Upper lobe of right lung (tissue), 1 donor: ENCODE data around the gene GRK4. TPM values are rescaled to one million over a fixed set of nuclear protein-coding genes. Genes with fewer than 3 reads are reported as not detected.
"Not testable (repeated sequence)": the region's sequence is repeated elsewhere in the genome, so short reads cannot be mapped to it uniquely, and the experiment has no call there.

Experiments
- ATAC-seq: fragments of 200-7000 bp; cut with Tn5 transposase; one replicate; pipeline ENCODE4 v1.9.1; 2020; ENCODE audit warnings: mild to moderate bottlenecking, moderate library complexity
- DNase-seq: peaks from one replicate; pipeline ENCODE4 v3.0.0-alpha.2; 2020
- H3K27ac ChIP-seq: fragments of 200-600 bp; one replicate; pipeline ENCODE4 v1.8.0; 2022
- H3K27me3 ChIP-seq: fragments of 200-600 bp; one replicate; pipeline ENCODE4 v1.8.0; 2022; ENCODE audit warnings: mild to moderate bottlenecking
- H3K36me3 ChIP-seq: fragments of 200-600 bp; one replicate; pipeline ENCODE4 v1.8.0; 2022
- H3K4me1 ChIP-seq: fragments of 200-600 bp; one replicate; pipeline ENCODE4 v1.8.0; 2022
- H3K4me3 ChIP-seq: fragments of 200-600 bp; one replicate; pipeline ENCODE4 v1.8.0; 2022; ENCODE audit warnings: mild to moderate bottlenecking
- H3K9me3 ChIP-seq: fragments of 200-600 bp; one replicate; pipeline ENCODE4 v1.8.0; 2022
- intact Hi-C: fragments of 100-400 bp; cut with DNase I; formaldehyde crosslinking; loops from one replicate; pipeline ENCODE4 v1.11.0; 2022
- long read RNA-seq: library from polyadenylated mRNA; unstranded; transcript quantifications from one replicate; pipeline ENCODE4 v2.0.0, GENCODE V29; 2021
- total RNA-seq: library from RNA; stranded (reverse); fragmentation: NEBNext Ultra II Directional; extraction: Animal tissue kit (Norgen Biotek cat#: 25700); gene quantifications from one replicate; pipeline ENCODE4 v1.2.1, GENCODE V29; 2021
- TF ChIP-seq, protein P1 (sequence below): fragments of 200-600 bp; IDR thresholded peaks from one replicate; pipeline ENCODE4 v1.8.0; 2022; ENCODE audit warnings: antibody characterized with exemption
- donor health status: DM: no; HTN: yes; CAD: no; lungs with severe emphysema.

The GRK4 gene
- 8.0 TPM for total RNA-seq
- long read RNA-seq, partial matches to known transcripts = 0 of 11 reads
- long read RNA-seq, other reads (novel, unspliced or antisense) = 7 of 11 reads

DNA sequence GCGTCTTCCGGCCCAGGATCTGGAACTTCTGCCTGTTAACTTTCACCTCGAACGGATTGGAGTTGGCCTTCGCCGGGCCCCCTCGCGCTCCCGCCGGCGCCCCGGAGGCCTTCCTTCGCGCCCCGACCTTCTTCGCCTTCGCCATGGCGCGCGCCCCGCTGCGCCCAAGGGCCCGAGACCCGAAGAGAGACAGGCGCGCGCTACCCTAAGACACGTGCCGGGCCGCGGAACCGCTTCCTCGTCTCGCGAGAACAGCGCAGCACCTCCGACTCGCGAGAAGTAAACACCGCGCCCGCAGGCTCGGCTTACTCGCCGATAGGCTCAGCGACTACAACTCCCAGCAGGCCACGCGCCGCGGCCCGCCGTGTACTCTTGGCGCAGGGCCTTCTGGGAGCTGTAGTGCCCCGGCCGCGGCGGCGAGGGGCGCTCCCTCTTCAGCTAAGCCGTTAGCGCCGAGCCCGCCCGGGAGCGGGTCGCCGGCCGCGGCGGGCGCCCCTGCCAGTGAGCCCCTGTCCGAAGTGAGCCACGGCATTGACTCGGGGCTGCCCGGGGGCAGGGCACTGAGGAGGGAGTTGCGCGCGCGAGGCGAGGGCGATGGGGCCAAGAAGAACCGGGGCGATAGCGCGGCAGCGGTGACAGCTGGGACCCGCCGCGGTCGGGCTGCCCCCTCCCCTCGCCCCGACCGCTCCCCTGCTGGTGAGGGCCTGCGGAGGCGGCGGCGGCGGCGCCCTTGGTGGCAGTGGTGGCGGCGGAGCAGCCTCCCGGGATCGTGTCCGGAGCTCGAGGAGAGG, at the start of gene GRK4, which contains the start of gene NOP14:
TSS of gene GRK4 (plus strand) at position 397 of the 791 bp plus-strand sequence. CDS start 500 bp downstream, outside the sequence.
TSS of gene NOP14 (minus strand) at position 232 of the 791 bp plus-strand sequence. CDS start at position 145, 87 bp downstream.
- intact Hi-C loops = no loop called here
- peak within 1 kb of the TSS; percentile 90 for H3K27ac ChIP-seq
- H3K4me1 ChIP-seq = peaks cover 24% of the 10 kb centered on the region
- ATAC-seq (peak; percentile 98), DNase-seq (peak; percentile 100)
- H3K4me3 ChIP-seq = peak within 1 kb of the TSS; percentile 71
- TF ChIP-seq, protein P1, sequence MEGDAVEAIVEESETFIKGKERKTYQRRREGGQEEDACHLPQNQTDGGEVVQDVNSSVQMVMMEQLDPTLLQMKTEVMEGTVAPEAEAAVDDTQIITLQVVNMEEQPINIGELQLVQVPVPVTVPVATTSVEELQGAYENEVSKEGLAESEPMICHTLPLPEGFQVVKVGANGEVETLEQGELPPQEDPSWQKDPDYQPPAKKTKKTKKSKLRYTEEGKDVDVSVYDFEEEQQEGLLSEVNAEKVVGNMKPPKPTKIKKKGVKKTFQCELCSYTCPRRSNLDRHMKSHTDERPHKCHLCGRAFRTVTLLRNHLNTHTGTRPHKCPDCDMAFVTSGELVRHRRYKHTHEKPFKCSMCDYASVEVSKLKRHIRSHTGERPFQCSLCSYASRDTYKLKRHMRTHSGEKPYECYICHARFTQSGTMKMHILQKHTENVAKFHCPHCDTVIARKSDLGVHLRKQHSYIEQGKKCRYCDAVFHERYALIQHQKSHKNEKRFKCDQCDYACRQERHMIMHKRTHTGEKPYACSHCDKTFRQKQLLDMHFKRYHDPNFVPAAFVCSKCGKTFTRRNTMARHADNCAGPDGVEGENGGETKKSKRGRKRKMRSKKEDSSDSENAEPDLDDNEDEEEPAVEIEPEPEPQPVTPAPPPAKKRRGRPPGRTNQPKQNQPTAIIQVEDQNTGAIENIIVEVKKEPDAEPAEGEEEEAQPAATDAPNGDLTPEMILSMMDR = peak; percentile 50
- no peaks in the 10 kb centered on the region for H3K9me3 ChIP-seq
- no peaks in the 10 kb centered on the region for H3K27me3 ChIP-seq
- peaks cover 5% of the 10 kb centered on the region for H3K36me3 ChIP-seq

DNA sequence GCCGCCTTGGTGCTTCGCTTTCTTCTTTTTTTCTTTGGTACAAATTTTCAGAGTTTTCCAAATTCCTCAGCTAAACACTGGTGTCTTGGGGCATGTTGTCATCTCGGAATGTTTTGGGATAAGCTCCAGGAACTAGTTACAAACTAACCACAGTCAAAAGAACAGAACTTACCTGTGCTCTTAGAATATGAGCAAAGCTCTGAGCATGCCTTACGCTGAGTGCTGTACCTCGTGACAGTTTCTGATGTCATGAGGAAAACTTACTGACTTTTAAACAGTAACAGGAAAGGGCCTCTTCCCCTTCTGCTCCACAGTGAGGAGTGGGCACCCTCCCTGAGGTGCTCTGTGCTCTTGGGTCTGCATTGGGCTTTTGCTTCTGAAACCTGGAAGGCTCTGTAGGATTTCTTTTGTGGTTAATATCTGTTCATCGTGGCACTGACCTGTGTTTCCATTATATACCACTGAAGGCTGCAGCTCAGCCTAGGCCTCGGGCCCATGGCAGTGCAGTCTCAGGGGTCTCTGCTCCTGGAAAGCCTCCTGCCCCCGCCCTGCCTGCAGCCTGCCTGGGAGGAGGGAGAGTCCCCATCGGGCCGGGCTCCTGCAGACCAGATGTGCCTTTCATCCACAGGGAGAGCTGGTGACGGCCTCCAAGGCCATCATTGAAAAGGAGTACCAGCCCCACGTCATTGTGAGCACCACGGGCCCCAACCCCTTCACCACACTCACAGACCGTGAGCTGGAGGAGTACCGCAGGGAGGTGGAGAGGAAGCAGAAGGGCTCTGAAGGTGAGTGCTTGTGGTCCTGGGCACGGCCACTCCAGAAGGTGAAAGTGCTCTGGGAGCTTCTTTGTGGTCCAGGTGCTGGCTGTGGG, 48.9 kb upstream of the GRK4 start:
- no peaks in the 10 kb centered on the region for H3K9me3 ChIP-seq
- TF ChIP-seq, protein P1 = no peak
- peaks cover 78% of the 10 kb centered on the region for H3K36me3 ChIP-seq
- H3K4me3 ChIP-seq = no peak overlapping the region
- H3K27me3 ChIP-seq = no peaks in the 10 kb centered on the region
- intact Hi-C loops = no loop called here
- H3K4me1 ChIP-seq = no peaks in the 10 kb centered on the region
- peak; percentile 71 for ATAC-seq
- DNase-seq = peak; percentile 67
- H3K27ac ChIP-seq = peak overlapping the region; percentile 25

DNA sequence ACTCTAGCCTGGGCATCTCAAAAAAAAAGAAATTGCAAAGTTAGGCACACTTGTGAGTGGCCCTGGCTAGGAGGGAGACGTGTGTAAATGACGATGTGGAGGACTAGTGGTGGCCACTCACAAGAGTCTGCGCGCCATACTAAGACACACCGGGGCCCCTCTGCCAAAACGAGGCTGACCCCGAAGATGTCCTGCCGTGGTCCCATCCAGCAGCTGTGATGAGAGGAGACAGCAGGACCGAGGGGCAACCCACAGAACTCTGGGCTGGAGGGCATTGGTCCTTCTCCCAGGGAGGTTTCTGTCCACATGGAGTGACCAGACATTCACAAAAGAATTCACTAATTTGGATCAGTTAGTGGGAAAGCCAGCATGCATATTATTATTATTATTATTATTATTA, 47.6 kb upstream of the GRK4 start:
- H3K4me3 ChIP-seq = no peak overlapping the region
- DNase-seq (peak; percentile 61), ATAC-seq (no peak)
- TF ChIP-seq, protein P1 = no peak
- H3K27ac ChIP-seq = no peak overlapping the region
- H3K9me3 ChIP-seq = no peaks in the 10 kb centered on the region
- no peaks in the 10 kb centered on the region for H3K27me3 ChIP-seq
- H3K4me1 ChIP-seq = no peaks in the 10 kb centered on the region
- H3K36me3 ChIP-seq = peaks cover 65% of the 10 kb centered on the region
- intact Hi-C loops = no loop called here

DNA sequence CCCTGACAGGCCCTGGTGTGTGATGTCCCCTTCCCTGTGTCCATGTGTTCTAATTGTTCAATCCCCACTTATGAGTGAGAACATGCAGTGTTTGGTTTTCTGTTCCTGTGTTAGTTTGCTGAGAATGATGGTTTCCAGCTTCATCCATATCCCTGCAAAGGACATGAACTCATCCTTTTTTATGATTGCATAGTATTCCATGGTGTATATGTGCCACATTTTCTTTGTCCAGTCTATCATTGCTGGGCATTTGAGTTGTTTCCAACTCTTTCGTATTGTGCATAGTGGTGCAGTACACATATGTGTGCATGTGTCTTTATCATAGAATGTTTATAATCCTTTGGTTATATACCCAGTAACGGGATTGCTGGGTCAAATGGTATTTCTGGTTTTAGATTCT, 46.7 kb upstream of the GRK4 start:
- H3K9me3 ChIP-seq, H3K27me3 ChIP-seq, intact Hi-C loops, H3K4me3 ChIP-seq, H3K4me1 ChIP-seq, ATAC-seq, DNase-seq, H3K27ac ChIP-seq: not testable (repeated sequence)
- peaks cover 56% of the 10 kb centered on the region for H3K36me3 ChIP-seq

DNA sequence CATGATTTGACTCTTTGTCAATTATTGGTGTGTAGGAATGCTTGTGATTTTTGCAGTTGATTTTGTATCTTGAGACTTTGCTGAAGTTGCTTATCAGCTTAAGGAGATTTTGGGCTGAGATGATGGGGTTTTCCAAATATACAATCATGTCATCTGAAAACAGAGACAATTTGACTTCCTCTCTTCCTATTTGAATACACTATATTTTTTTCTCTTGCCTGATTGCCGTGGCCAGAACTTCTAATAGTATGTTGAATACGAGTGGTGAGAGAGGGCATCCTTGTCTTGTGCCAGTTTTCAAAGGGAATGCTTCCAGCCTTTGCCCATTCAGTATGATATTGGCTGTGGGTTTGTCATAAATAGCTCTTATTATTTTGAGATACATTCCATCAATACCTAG, 45.1 kb upstream of the GRK4 start:
- Histone ChIP-seq H3K36me3 (peaks cover 55% of the 10 kb centered on the region), H3K4me1 (peaks cover 18% of the 10 kb centered on the region)
- H3K9me3 ChIP-seq, DNase-seq, H3K27ac ChIP-seq, ATAC-seq, intact Hi-C loops, H3K27me3 ChIP-seq, H3K4me3 ChIP-seq: not testable (repeated sequence)

DNA sequence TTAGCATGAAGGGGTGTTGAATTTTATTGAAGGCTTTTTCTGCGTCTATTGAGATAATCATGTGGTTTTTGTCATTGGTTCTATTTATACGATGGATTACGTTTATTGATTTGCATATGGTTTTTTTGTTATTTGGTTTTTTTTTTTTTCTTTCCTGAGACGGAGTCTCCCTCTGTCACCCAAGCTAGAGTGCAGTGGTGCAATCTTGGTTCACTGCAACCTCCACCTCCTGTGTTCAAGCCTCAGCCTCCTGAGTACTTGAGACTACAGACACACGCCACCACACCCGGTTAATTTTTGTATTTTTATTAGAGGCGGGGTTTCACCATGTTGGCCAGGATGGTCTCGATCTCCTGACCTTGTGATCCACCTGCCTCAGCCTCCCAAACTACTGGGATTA, 44.7 kb upstream of the GRK4 start:
- H3K36me3 ChIP-seq = peaks cover 55% of the 10 kb centered on the region
- H3K9me3 ChIP-seq, H3K27me3 ChIP-seq, H3K27ac ChIP-seq, ATAC-seq, H3K4me3 ChIP-seq, intact Hi-C loops, DNase-seq: not testable (repeated sequence)
- peaks cover 18% of the 10 kb centered on the region for H3K4me1 ChIP-seq

DNA sequence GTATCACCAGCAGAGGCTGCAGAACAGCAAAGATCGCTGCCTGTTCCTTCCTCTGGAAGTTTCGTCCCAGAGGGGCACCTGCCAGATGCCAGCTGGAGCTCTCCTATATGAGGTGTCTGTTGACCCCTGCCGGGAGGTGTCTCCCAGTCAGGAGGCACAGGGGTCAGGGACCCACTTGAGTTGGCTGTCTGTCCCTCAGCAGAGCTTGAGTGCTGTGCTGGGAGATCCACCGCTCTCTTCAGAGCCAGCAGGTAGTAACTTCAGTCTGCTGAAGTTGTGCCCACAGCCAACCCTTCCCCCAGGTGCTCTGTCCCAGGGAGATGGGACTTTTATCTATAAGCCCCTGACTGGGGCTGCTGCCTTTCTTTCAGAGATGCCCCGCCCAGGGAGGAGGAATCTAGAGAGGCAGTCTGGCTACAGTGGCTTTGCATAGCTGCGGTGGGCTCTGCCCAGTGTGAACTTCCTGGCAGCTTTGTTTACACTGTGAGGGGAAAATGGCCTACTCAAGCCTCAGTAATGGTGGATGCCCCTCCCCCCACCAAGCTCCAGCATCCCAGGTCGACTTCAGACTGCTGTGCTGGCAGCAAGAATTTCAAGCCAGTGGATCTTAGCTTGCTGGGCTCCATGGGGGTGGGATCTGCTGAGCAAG, 40.8 kb upstream of the GRK4 start:
- peaks cover 56% of the 10 kb centered on the region for H3K36me3 ChIP-seq
- H3K4me1 ChIP-seq = peaks cover 18% of the 10 kb centered on the region
- not testable (repeated sequence) for H3K9me3 ChIP-seq, H3K4me3 ChIP-seq, ATAC-seq, H3K27me3 ChIP-seq
- DNase-seq = peak; percentile 59
- intact Hi-C loops = loop anchor here (10.0 kb wide), 1 partner anchor 158 kb away; no protein-coding TSS in a partner anchor
- H3K27ac ChIP-seq = peak overlapping the region; percentile 17
